Endodermal cell (in vitro differentiated cells): ENCODE data around the gene LASP1. TPM values are rescaled to one million over a fixed set of nuclear protein-coding genes. Genes with fewer than 3 reads are reported as not detected.

ENCODE experiments used
- DNase-seq: peaks from one replicate; pipeline ENCODE4 v3.0.0-alpha.2; 2017
- H3K27ac ChIP-seq: 2 replicates; pipeline ENCODE4 v1.5.1; 2013; ENCODE audit warnings: mild to moderate bottlenecking, low read depth, low read length, moderate library complexity
- H3K27me3 ChIP-seq: 2 replicates; pipeline ENCODE4 v1.6.1; 2013; ENCODE audit warnings: mild to moderate bottlenecking, low read length, moderate library complexity; ENCODE audit not compliant: insufficient read depth, control insufficient read depth, poor library complexity, severe bottlenecking
- H3K36me3 ChIP-seq: 2 replicates; pipeline ENCODE4 v1.7.0; 2013; ENCODE audit warnings: mild to moderate bottlenecking, low read length, moderate library complexity; ENCODE audit not compliant: control insufficient read depth, insufficient read depth
- H3K4me1 ChIP-seq: one replicate; pipeline ENCODE4 v1.7.0; 2013; ENCODE audit warnings: low read length; ENCODE audit not compliant: control insufficient read depth, insufficient read depth
- H3K4me3 ChIP-seq: 2 replicates; pipeline ENCODE4 v1.5.1; 2013; ENCODE audit warnings: mild to moderate bottlenecking, low read length, moderate library complexity
- H3K9ac ChIP-seq: 2 replicates; pipeline ENCODE4 v1.6.1; 2013; ENCODE audit warnings: mild to moderate bottlenecking, low read length, moderate library complexity; ENCODE audit not compliant: poor library complexity, severe bottlenecking; ENCODE audit errors: extremely low read depth
- H3K9me3 ChIP-seq: 2 replicates; pipeline ENCODE4 v1.6.1; 2013; ENCODE audit warnings: mild to moderate bottlenecking, low read length, moderate library complexity; ENCODE audit not compliant: control insufficient read depth
- H3K27ac Mint-ChIP-seq: 2 replicates; pipeline ENCODE4 v1.8.0; 2020; ENCODE audit warnings: mixed read lengths
- H3K27me3 Mint-ChIP-seq: 2 replicates; pipeline ENCODE4 v1.8.0; 2021; ENCODE audit warnings: mild to moderate bottlenecking, mixed read lengths; ENCODE audit not compliant: insufficient read depth
- H3K36me3 Mint-ChIP-seq: 2 replicates; pipeline ENCODE4 v1.8.0; 2020; ENCODE audit warnings: low read depth, mixed read lengths
- H3K4me1 Mint-ChIP-seq: 2 replicates; pipeline ENCODE4 v1.8.0; 2020; ENCODE audit warnings: mixed read lengths
- H3K4me3 Mint-ChIP-seq: 2 replicates; pipeline ENCODE4 v1.8.0; 2020; ENCODE audit warnings: mild to moderate bottlenecking, moderate library complexity, mixed read lengths
- H3K9me3 Mint-ChIP-seq: 2 replicates; pipeline ENCODE4 v1.8.0; 2020; ENCODE audit warnings: mild to moderate bottlenecking, mixed read lengths
- CTCF ChIP-seq: fragments of 200-600 bp; sonication (generic); conservative IDR thresholded peaks from 2 replicates; pipeline ENCODE4 v1.5.0; 2021; ENCODE audit warnings: antibody characterized with exemption, mild to moderate bottlenecking
- WGBS, 2 experiments: methylation state at CpG; one replicate each; pipeline versions ENCODE4 v1.1.5 to v1.1.7; 2013; ENCODE audit warnings: missing lambda C conversion rate in 2 of 2, mixed read lengths in 1 of 2; ENCODE audit not compliant: insufficient coverage in 1 of 2, insufficient read length in 1 of 2; 5-methylcytosine and 5-hydroxymethylcytosine counted together
- total RNA-seq, 2 donors: library from RNA; stranded (reverse); fragmentation: NEBNext Ultra II Directional in 1 of 2; extraction: Animal tissue kit (Norgen Biotek cat#: 25700) in 1 of 2; gene quantifications; 2 replicates in 1 of 2; 3 replicates in 1 of 2; pipeline ENCODE4 v1.2.1, GENCODE V29; 2021

The LASP1 gene
- total RNA-seq, 2 donors from 2014 or later = 168 to 177 TPM

- Histone ChIP-seq H3K9me3 (no peaks in the 10 kb centered on the region), H3K36me3 (peaks cover 71% of the 10 kb centered on the region), H3K4me1 (peaks cover 2% of the 10 kb centered on the region), H3K4me3 (no peak overlapping the region), H3K27me3 (no peaks in the 10 kb centered on the region), H3K27ac (no peak overlapping the region), H3K9ac (no peak overlapping the region)
- H3K4me1 Mint-ChIP-seq = peaks cover 22% of the 10 kb centered on the region
- peak overlapping the region; percentile 86 for H3K27ac Mint-ChIP-seq
- DNase-seq = no peak
- 82 to 83% methylated on average over 6 to 9 of the region's 9 CpGs for WGBS, 2 experiments
- peaks cover 48% of the 10 kb centered on the region for H3K36me3 Mint-ChIP-seq
- TF ChIP-seq CTCF = no peak
- no peaks in the 10 kb centered on the region for H3K27me3 Mint-ChIP-seq
- no peak overlapping the region for H3K4me3 Mint-ChIP-seq
- H3K9me3 Mint-ChIP-seq = no peaks in the 10 kb centered on the region
Observed at GRCh38 chr17:38898291-38898679, 28.4 kb downstream of the LASP1 start.

- no peak overlapping the region for H3K4me3 ChIP-seq
- no peaks in the 10 kb centered on the region for H3K27me3 ChIP-seq
- peak overlapping the region; percentile 86 for H3K27ac Mint-ChIP-seq
- H3K9me3 Mint-ChIP-seq = no peaks in the 10 kb centered on the region
- H3K9ac ChIP-seq = no peak overlapping the region
- H3K4me3 Mint-ChIP-seq = no peak overlapping the region
- H3K4me1 ChIP-seq = peaks cover 1% of the 10 kb centered on the region
- no peak overlapping the region for H3K27ac ChIP-seq
- no peaks in the 10 kb centered on the region for H3K27me3 Mint-ChIP-seq
- DNase-seq = no peak
- no peak for TF ChIP-seq CTCF
- H3K4me1 Mint-ChIP-seq = peaks cover 19% of the 10 kb centered on the region
- peaks cover 71% of the 10 kb centered on the region for H3K36me3 ChIP-seq
- no peaks in the 10 kb centered on the region for H3K9me3 ChIP-seq
- peaks cover 54% of the 10 kb centered on the region for H3K36me3 Mint-ChIP-seq
- WGBS, 2 experiments = 91 to 92% methylated on average over 5 to 11 of the region's 11 CpGs
Observed at GRCh38 chr17:38898812-38899348, 29.0 kb downstream of the LASP1 start.

- no peaks in the 10 kb centered on the region for H3K4me1 ChIP-seq
- H3K36me3 ChIP-seq = peaks cover 75% of the 10 kb centered on the region
- peaks cover 56% of the 10 kb centered on the region for H3K36me3 Mint-ChIP-seq
- no peaks in the 10 kb centered on the region for H3K27me3 Mint-ChIP-seq
- no peak overlapping the region for H3K4me3 Mint-ChIP-seq
- no peak overlapping the region for H3K4me3 ChIP-seq
- no peaks in the 10 kb centered on the region for H3K27me3 ChIP-seq
- H3K27ac ChIP-seq = no peak overlapping the region
- TF ChIP-seq CTCF = no peak
- H3K27ac Mint-ChIP-seq = peak overlapping the region; percentile 80
- no peak overlapping the region for H3K9ac ChIP-seq
- peaks cover 13% of the 10 kb centered on the region for H3K4me1 Mint-ChIP-seq
- no peaks in the 10 kb centered on the region for H3K9me3 ChIP-seq
- no peaks in the 10 kb centered on the region for H3K9me3 Mint-ChIP-seq
- 60 to 93% methylated on average over 1 to 5 of the region's 5 CpGs for WGBS, 2 experiments
- DNase-seq = no peak
Observed at GRCh38 chr17:38899421-38899820, 29.6 kb downstream of the LASP1 start.
